VCaP (cell line): ENCODE results near the gene KIAA1671.

Source experiments
- H3K27ac ChIP-seq: fragments of 450-650 bp; 2 replicates; pipeline ENCODE4 v1.5.1; 2017
- TF ChIP-seq, protein P1 (sequence below): fragments of 450-650 bp; conservative IDR thresholded peaks from 2 replicates; pipeline ENCODE4 v1.5.1; 2017; ENCODE audit warnings: mild to moderate bottlenecking, moderate library complexity

The KIAA1671 gene

DNA sequence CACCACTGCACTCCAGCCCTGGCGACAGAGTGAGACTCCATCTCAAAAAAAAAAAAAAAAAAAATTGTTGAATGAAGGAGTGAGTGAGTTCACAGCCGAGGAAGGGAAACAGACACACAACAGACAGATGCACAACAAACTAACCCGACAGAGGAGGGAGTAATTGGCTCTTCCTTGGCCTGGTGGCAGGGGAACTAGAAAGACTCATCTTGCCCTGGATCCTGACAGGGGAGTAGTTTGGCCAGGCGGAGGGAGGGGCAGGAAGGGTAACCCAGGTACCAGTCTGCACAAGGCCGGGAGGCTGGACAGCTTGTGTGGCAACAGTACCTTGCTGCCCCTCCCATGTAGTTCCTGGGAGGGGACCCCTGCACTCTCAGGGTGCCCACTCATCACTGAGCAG, 106.9 kb downstream of the KIAA1671 start:
- TF ChIP-seq, protein P1, sequence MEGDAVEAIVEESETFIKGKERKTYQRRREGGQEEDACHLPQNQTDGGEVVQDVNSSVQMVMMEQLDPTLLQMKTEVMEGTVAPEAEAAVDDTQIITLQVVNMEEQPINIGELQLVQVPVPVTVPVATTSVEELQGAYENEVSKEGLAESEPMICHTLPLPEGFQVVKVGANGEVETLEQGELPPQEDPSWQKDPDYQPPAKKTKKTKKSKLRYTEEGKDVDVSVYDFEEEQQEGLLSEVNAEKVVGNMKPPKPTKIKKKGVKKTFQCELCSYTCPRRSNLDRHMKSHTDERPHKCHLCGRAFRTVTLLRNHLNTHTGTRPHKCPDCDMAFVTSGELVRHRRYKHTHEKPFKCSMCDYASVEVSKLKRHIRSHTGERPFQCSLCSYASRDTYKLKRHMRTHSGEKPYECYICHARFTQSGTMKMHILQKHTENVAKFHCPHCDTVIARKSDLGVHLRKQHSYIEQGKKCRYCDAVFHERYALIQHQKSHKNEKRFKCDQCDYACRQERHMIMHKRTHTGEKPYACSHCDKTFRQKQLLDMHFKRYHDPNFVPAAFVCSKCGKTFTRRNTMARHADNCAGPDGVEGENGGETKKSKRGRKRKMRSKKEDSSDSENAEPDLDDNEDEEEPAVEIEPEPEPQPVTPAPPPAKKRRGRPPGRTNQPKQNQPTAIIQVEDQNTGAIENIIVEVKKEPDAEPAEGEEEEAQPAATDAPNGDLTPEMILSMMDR, result no peak
- no peak overlapping the region for H3K27ac ChIP-seq

DNA sequence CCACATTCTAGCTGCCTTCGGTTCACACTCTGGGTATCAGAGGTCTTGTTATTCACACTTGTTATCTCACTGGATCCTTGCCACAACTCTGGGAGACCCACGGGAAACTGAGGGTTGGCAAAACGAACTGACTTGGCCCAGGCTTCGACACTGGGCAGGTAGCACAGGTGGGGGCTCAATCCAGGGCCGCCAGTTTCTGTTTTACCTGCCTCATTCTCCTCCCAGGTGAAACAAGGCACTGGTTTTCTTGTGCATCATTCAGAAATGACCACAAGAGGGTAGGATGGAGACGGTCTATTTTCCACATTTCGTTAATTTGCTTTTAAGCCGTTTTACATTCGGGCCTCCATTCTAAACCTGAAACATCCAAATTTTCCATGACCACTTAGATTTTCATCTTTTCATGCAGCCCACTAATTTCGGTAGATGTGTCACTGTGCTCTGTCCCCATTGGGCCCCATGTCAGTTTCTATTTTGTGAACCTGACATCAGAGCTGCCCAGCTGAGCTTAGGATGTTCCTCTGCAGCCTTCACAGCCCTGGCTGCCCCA, 108.1 kb downstream of the KIAA1671 start:
- H3K27ac ChIP-seq, result peak overlapping the region; percentile 3; the same call in 1 of the 2 replicates
- TF ChIP-seq, protein P1, result peak; percentile 72

DNA sequence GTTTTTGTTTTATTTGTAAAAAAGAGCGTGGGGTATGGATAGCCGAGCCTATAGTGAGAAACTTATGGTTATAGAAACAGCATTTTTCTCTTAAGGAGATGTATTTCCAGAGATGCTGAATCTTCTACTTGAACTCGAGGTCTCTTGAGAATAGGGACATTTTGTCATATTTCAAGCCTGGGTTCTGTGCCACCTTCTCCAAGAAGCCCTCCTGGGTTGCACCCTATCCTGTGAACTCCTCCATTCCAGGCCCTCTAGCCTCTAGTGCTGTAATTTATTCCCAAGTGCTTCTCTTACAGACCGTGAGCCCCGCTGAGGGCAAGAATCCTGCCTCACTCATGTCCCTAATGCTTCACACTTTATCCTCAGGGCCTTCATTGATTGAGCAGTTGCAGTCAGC, 108.6 kb downstream of the KIAA1671 start:
- H3K27ac ChIP-seq, result no peak overlapping the region
- TF ChIP-seq, protein P1, result no peak

GRCh38 chr22:25061605-25062376, 109.3 kb downstream of the KIAA1671 start:
- no peak overlapping the region for H3K27ac ChIP-seq

DNA sequence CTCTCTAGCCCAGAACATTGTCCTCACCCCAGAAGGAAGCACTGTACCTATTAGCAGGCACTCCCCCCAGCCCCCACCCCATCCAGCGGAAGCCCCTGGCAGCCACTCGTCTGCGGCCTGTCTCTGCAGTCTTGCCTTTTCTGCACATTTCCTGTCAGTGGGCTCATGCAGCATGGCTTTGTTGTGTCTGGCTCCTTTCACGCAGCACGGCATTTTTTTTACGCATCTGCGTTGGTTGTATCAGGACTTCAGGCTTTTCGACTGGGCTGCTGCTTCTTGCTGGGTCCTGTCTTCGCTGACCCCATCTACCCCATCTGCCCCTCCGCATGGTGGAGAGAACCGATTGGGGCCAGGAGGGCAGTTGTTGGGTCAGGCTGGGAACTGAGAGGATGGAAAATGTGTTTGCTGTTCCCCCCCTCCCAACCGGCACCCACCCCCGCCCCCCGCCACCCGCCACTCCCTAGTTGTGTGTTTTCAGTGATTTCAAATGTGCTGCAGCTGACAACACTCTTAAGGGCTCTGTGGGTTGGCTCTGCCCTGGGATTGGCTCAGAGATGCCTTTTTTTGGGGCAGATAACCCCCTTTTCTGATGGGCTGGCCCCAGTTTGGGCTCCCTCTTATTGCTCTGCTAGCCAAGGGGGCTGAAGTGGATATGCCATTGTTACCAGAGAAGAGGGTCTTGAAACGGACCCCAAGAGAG, 110.0 kb downstream of the KIAA1671 start:
- TF ChIP-seq, protein P1, result no peak
- no peak overlapping the region for H3K27ac ChIP-seq

More at GRCh38 chr22:25061605-25062376, 109.3 kb downstream of the KIAA1671 start:
- TF ChIP-seq, protein P1, result no peak

GRCh38 chr22:25064894-25065560, 112.5 kb downstream of the KIAA1671 start:
- TF ChIP-seq, protein P1, result no peak
- H3K27ac ChIP-seq, result no peak overlapping the region

DNA sequence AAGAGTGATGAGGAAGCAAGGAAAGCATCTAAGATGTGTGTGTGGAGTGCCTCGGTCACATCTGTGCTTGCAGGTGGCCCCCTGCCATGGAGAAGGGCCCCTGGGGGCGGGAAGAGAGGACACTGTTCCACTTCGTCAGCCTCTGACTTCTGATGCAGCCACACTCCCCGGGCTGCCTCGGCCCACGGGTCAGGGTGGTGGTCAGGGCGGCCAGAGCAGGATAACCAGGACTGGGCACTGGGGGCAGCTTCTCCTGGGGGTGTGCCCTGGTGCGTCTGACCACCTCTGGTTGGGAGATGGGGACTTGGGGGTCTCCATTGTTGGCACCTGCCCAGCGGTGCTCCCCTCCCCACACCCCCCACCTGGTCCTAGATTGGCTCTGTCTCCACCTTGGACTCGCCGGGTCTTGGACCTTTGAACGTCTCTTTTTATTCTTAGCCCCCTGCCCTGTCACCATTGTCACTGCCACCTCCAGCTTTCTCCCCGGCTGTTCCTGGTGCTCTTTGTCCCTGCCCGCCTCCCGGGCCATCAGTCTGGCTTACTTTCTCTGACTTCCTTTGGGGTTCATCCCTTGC, 114.4 kb downstream of the KIAA1671 start:
- no peak overlapping the region for H3K27ac ChIP-seq

More for the DNA sequence above, 114.4 kb downstream of the KIAA1671 start:
- TF ChIP-seq, protein P1, result no peak
